Prostate gland (tissue), 2 donors: ENCODE data around the gene USP32. TPM values are rescaled to one million over a fixed set of nuclear protein-coding genes. Genes with fewer than 3 reads are reported as not detected.

Experiments
- DNase-seq: peaks from one replicate; pipeline ENCODE4 v3.0.0-alpha.2; 2019; ENCODE audit warnings: low spot score
- H3K27ac ChIP-seq, 2 donors: fragments of 200-600 bp; sonication (generic); 2 replicates each; pipeline ENCODE4 v1.5.1; 2017 to 2019
- H3K27me3 ChIP-seq: fragments of 200-600 bp; sonication (generic); replicated peaks from 2 replicates; pipeline ENCODE4 v1.5.1; 2019; ENCODE audit not compliant: insufficient read depth
- H3K36me3 ChIP-seq, 2 donors: fragments of 200-600 bp; sonication (generic); 1 replicate in 1 of 2; 2 replicates in 1 of 2; pipeline versions ENCODE4 v1.5.1 to v1.8.1; 2017 to 2019
- H3K4me1 ChIP-seq: fragments of 200-600 bp; sonication (generic); replicated peaks from 2 replicates; pipeline ENCODE4 v1.5.1; 2019
- H3K4me3 ChIP-seq, 2 donors: fragments of 200-600 bp; sonication (generic); 2 replicates each; pipeline ENCODE4 v1.5.1; 2017 to 2019
- H3K9me3 ChIP-seq: fragments of 200-600 bp; sonication (generic); 2 replicates; pipeline ENCODE4 v1.5.1; 2017
- CTCF ChIP-seq, 4 experiments: fragments of 200-600 bp in 2 of 4; fragments of 450-650 bp in 2 of 4; sonication (generic) in 2 of 4; IDR thresholded peaks; 1 replicate in 3 of 4; 2 replicates in 1 of 4; pipeline ENCODE4 v1.5.1; 2016 to 2019; ENCODE audit warnings: antibody characterized with exemption in 4 of 4, mild to moderate bottlenecking in 2 of 4, moderate library complexity in 2 of 4
- POLR2A ChIP-seq: fragments of 450-650 bp; IDR thresholded peaks from one replicate; pipeline ENCODE4 v1.6.1; 2016; ENCODE audit warnings: antibody characterized with exemption, mild to moderate bottlenecking
- POLR2AphosphoS5 ChIP-seq: sonication (generic); formaldehyde crosslinking; IDR thresholded peaks from one replicate; pipeline ENCODE4 v1.6.1; 2017; ENCODE audit warnings: antibody characterized with exemption
- WGBS: methylation state at CpG from one replicate; pipeline ENCODE4 v1.1.5; 2018; 5-methylcytosine and 5-hydroxymethylcytosine counted together
- intact Hi-C: fragments of 100-400 bp; cut with DNase I; formaldehyde crosslinking; loops from one replicate; pipeline ENCODE4 v1.14.2; 2022
- total RNA-seq, 2 donors: library from RNA; depleted of rRNA; stranded (reverse); fragments of >200 nt; gene quantifications; one replicate each; pipeline ENCODE4 v1.1.0, GENCODE V29; 2016

USP32 gene
- total RNA-seq, 2 donors from 2014 or later = 21.8 to 59.3 TPM

GRCh38 chr17:60146206-60146605 is 245.7 kb downstream of the USP32 start:
- TF ChIP-seq CTCF (IDR thresholded peaks at IDR 0.05) = no peak
- TF ChIP-seq POLR2A = no peak
- TF ChIP-seq POLR2AphosphoS5 = no peak
- intact Hi-C loops = loop anchor here (10.0 kb wide), 1 partner anchor 289 kb away; no protein-coding TSS in a partner anchor
- Histone ChIP-seq H3K27ac (no peak overlapping the region), H3K4me3 (no peak overlapping the region), H3K36me3 (no peaks in the 10 kb centered on the region), H3K27me3 (peaks cover 3% of the 10 kb centered on the region), H3K9me3 (no peaks in the 10 kb centered on the region), H3K4me1 (no peaks in the 10 kb centered on the region)
- WGBS = 75% methylated on average over 2 of the region's 2 CpGs
- no peak for DNase-seq

GRCh38 chr17:60145006-60145935 is 246.7 kb downstream of the USP32 start:
- peaks cover 8% of the 10 kb centered on the region for H3K27me3 ChIP-seq
- WGBS = 41% methylated on average over 17 of the region's 17 CpGs
- H3K36me3 ChIP-seq = no peaks in the 10 kb centered on the region
- no peak overlapping the region for H3K27ac ChIP-seq
- intact Hi-C loops = loop anchor here (10.0 kb wide), 1 partner anchor 290 kb away; no protein-coding TSS in a partner anchor
- no peak for DNase-seq
- no peaks in the 10 kb centered on the region for H3K9me3 ChIP-seq
- no peak overlapping the region for H3K4me3 ChIP-seq
- TF ChIP-seq POLR2AphosphoS5 = no peak
- no peak for TF ChIP-seq CTCF (IDR thresholded peaks at IDR 0.05)
- no peak for TF ChIP-seq POLR2A
- H3K4me1 ChIP-seq = no peaks in the 10 kb centered on the region

GRCh38 chr17:60142872-60143499 is 248.9 kb downstream of the USP32 start:
- 9% methylated on average over 10 of the region's 10 CpGs for WGBS
- Histone ChIP-seq H3K36me3 (no peaks in the 10 kb centered on the region), H3K4me1 (peaks cover 3% of the 10 kb centered on the region), H3K9me3 (no peaks in the 10 kb centered on the region), H3K27me3 (peaks cover 20% of the 10 kb centered on the region), H3K4me3 (no peak overlapping the region), H3K27ac (no peak overlapping the region)
- intact Hi-C loops = loop anchor here (10.0 kb wide), 1 partner anchor 292 kb away; no protein-coding TSS in a partner anchor
- peak; percentile 77 for DNase-seq
- TF ChIP-seq POLR2AphosphoS5 (peak; percentile 43), CTCF (IDR thresholded peaks at IDR 0.05) (peak; percentile 26 to 67 (median 64)), POLR2A (no peak)

- H3K9me3 ChIP-seq = no peaks in the 10 kb centered on the region
- no peak overlapping the region for H3K27ac ChIP-seq
- no peak for DNase-seq
- H3K4me3 ChIP-seq = no peak overlapping the region
- H3K4me1 ChIP-seq = peaks cover 3% of the 10 kb centered on the region
- intact Hi-C loops = loop anchor here (10.0 kb wide), 1 partner anchor 293 kb away; no protein-coding TSS in a partner anchor
- 8% methylated on average over 52 of the region's 52 CpGs for WGBS
- TF ChIP-seq POLR2AphosphoS5 (no peak), CTCF (IDR thresholded peaks at IDR 0.05) (no peak), POLR2A (no peak)
- peaks cover 20% of the 10 kb centered on the region for H3K27me3 ChIP-seq
- no peaks in the 10 kb centered on the region for H3K36me3 ChIP-seq
Observed at GRCh38 chr17:60141111-60142018, 250.6 kb downstream of the USP32 start.
